Stimulated activated CD4-positive, alpha-beta T cell treated with anti-CD3 and anti-CD28 coated beads, Interleukin-1b, Interleukin-23, amount 100 ng/mL, for 1 hour (primary cell): ENCODE results near the gene DDX60.

Experiments
- DNase-seq, 2 donors: peaks; one replicate each; pipeline ENCODE4 v3.0.0-alpha.2; 2020; ENCODE audit warnings: low read depth in 2 of 2

Gene DDX60

DNA sequence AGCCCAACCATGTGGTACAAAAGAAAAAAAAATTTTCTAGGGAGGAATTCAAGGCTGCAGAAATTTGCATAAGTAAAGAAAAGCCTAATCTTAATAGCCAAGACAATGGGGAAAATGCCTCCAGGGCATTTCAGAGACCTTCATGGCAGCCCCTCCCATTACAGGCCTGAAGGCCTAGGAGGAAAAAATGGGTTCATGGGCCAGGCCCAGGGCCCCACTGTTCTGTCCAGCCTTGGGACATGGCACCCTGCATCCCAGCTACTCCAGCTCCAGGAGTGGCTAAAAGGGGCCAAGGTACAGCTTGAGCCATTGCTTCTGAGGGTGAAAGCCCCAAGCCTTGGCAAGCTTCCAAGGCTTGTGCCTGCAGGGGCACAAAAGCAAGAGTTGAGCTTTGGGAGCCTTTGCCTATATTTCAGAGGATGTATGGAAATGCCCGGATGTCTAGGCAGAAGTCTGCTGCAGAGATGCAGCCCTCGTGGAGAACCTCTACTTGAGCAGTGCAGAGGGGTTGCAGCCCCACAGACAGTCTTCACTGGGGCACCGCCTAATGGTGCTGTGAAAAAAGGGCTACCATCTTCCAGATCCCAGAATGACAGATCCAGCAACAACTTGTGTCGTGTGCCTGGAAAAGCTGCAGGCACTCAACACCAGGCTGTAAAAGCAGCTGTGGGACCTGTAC lies 115.2 kb downstream of the DDX60 start:
- no peak for DNase-seq

DNA sequence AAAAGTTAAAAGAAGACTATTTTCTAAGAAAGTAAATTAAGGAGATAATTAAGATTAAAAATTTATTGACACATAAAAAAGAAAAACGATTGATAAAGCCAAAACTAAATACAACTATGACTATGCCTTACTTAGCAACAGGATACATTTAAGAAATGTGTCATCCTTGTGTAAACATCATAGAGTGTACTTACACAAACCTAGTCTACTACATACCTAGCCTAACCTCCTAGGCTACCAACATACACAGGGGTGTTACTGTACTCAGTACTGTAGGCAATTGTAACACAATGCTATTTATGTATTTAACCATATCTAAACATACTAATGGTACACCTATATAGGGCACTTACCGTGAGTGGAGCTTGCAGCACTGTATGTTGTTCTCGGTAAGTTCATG lies 117.9 kb downstream of the DDX60 start:
- no peak for DNase-seq

DNA sequence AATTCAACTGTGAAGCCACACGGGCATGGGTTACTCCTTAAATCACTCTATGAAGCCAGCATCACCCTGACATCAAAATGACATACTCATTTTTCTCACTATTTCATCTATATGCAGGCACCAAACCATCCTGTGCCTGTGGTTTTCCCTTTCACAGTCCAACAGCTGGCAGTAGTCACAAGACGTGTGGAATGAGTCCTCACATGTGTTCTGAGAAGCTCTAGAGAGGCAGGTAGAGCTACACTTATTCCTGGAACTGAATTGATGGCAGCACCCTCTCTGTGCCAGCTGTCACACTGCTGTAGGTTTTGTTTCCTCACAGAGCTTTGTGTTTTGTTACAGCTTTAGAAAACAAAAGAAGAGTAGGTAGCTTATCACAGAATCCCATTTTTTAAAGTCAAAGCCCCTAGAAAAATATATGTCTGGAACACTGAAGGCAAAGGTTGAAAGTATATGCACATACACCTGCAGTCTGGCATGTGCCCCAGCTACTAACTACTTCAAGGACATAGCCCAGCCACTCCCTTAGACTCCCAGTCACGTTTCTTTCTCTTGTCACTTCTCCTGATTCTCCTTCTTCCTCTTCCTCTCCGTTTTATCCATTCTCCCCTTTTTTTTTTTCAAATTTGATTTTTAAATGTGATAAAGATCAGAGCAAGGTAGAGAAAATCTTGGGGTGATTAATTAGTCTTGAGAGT lies 119.1 kb downstream of the DDX60 start:
- no peak for DNase-seq

DNA sequence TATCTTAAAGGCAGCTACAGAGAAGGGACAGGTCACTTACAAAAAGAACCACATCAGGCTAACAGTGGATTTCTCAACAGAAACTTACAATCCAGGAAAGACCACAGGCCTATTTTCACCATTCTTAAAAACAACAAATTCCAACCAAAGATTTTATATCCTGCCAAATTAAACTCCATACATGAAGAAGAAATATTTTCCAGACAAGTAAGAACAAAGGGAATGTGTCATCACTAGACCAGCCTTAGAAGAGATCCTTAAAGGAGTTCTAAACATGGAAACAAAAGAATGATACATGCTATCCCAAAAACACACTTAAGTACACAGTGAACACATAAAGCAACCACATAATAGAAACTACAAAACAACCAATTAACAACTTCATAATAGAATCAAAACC lies 120.6 kb downstream of the DDX60 start:
- no peak for DNase-seq

DNA sequence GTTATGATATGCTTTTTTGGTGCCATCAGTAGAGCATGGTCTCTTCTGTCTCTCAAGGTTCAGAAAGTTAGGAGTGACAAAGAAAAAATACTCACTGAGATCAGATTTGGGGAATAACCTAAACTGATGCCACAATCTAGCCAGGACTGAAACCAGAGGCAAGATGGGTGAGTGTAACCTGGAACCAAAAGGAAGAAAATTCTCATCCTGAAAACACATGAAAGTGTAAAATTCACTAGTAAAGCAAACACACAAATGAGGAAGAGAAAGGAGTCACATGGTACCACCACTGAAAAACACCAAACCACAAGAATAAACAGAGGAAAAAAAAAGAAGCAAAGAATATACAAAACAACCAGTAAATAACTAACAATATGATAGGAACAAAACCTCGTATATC lies 129.8 kb downstream of the DDX60 start:
- DNase-seq, result no peak

DNA sequence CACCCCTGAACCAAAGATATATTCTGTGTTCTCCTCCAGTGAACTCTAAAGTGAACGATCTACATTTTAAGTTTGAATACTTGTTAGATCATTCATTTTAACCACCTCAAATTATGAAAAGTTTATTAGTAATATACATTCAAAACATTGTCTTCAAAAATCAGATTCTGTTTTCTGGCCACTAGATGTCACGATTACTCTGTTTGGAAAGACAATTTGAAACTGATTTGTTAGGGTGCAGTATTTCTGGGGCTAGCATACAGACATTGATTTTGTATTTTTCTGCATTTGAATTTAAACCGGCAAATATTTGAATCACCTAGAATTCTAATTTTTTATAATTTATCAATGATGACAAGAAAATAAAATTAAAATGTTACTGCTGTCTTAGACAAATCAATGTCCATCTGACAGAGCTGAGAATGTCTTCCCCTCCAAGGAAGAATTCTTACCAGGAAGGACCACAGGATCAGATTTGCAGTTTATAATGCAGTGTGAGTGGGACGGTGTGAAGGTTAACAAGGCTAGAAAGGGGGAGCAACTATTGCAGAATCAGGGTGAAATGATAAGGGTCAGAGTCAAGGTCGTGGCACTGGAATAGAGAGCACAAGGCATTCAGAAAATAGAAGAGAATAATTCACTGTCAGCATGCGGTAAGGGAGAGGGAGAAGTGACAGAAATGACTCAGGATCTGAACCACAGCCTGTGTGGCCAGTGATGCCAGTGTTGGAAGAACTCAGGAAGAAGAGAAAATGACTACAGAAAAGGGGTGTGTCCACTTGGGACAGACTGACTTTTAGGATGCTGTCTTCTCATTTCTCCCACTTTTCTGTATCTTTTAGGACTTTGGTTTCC lies 134.6 kb downstream of the DDX60 start:
- DNase-seq, result no peak

DNA sequence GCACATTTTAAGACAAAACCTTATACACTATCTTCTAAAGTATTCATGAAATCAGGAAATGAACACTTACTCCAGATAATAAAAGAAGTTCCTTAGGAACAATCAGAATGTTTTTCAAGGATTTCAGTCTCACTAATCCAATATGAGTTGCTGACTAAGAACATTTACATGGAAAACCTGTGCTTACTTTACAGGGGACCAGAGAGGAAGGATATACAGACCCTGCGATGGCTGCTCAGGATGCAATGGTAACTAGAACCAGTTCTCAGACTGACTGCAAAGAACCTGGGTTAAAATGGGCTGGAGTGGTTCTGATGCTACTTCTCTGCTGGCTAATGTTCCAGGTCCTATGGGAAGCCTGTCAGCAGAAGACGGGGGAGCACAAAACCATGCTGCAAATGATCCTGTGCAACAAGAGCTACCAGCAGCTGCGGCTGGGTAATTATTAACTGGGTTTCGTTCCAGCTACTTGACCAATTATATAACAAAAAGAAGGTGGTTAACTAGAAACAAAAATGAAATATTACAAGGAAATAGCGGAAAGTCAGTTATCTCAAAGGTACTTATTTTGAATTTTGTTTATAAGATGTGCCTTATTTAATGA lies 140.9 kb downstream of the DDX60 start:
- DNase-seq, result no peak

DNA sequence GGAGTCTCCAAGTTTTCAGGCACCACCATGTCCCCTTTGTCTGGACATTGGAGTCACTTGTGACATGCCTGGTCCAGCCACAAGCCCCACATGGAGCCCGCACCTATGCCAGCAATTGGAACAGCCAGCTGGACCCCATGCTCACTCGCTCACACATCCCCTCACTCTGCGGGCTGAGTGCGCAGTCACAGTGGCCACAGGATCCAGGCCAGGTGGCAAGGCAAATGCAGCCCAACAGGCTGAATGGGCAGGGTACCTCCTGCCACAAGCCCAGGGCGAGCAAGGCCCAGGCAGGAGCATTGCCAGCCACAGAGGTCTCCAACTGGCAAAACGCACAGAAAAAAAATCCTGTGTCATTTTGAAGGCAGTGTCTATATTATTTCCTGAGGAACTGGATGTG lies 144.2 kb downstream of the DDX60 start:
- DNase-seq, result no peak

DNA sequence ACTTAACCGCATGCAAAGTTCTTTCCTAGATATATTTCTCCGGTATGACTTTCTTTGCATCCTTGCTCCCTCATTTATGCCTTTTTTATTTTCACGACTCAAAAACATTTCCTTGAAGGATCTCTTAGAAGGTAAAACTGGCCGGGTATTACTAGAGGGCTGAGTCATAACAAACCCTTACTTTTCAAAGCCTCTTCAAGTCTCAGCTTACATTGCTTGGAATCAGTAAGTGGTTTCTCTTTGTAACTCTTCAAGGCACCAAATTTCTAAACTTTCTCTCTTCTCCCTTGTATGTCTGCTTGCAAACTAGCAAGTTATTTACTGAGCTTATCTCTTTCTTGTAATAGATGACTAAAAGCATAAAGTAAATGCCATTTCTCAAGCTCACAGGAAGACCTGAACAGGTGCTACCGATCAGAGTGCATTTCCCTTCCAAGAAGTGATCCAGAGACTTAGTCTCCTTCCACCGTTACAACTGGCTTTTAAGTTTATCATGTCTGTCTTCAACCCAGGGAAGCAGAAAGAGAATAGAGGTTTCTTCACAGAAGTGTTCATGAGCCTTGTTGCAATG lies 150.8 kb downstream of the DDX60 start:
- no peak for DNase-seq
